Fibroblast of lung (primary cell): ENCODE results near the gene ROBO2. TPM values are rescaled to one million over a fixed set of nuclear protein-coding genes. Genes with fewer than 3 reads are reported as not detected.

Experiments used
- DNase-seq, 2 donors: peaks; one replicate each; pipeline versions ENCODE4 v3.0.0 to v3.0.0-alpha.2; 2010; ENCODE audit warnings: low read depth in 2 of 2
- H2AFZ ChIP-seq: 2 replicates; pipeline ENCODE4 v1.5.1; 2012; ENCODE audit warnings: low read length, control low read depth, inconsistent platforms
- H3K27ac ChIP-seq: 2 replicates; pipeline ENCODE4 v1.5.1; 2011; ENCODE audit warnings: low read length, control low read depth; ENCODE audit not compliant: insufficient read depth
- H3K27me3 ChIP-seq: 2 replicates; pipeline ENCODE4 v1.5.1; 2011; ENCODE audit warnings: mild to moderate bottlenecking, low read length; ENCODE audit not compliant: control insufficient read depth, insufficient read depth
- H3K36me3 ChIP-seq: 2 replicates; pipeline ENCODE4 v1.5.1; 2011; ENCODE audit warnings: low read length; ENCODE audit not compliant: control insufficient read depth, insufficient read depth
- H3K4me1 ChIP-seq: 2 replicates; pipeline ENCODE4 v1.5.1; 2011; ENCODE audit warnings: low read length; ENCODE audit not compliant: control insufficient read depth, insufficient read depth; ENCODE audit errors: extremely low read depth
- H3K4me2 ChIP-seq: 2 replicates; pipeline ENCODE4 v1.5.1; 2011; ENCODE audit warnings: low read length, control low read depth; ENCODE audit not compliant: insufficient read depth; ENCODE audit errors: extremely low read depth
- H3K4me3 ChIP-seq, 4 experiments: fragments of 200-600 bp in 1 of 4; sonication (generic) in 1 of 4; replicated peaks in 1 of 4; 2 replicates each; pipeline ENCODE4 v1.5.1; 2011 to 2016; ENCODE audit warnings: low read length in 4 of 4, low read depth in 3 of 4, mild to moderate bottlenecking in 3 of 4, control low read depth in 2 of 4, inconsistent platforms in 1 of 4, mixed read lengths in 1 of 4; ENCODE audit not compliant: insufficient read depth in 1 of 4; ENCODE audit errors: control extremely low read depth in 1 of 4
- H3K79me2 ChIP-seq: 2 replicates; pipeline ENCODE4 v1.5.1; 2012; ENCODE audit warnings: mild to moderate bottlenecking, low read length, inconsistent platforms; ENCODE audit not compliant: control insufficient read depth, insufficient read depth
- H3K9ac ChIP-seq: 2 replicates; pipeline ENCODE4 v1.5.1; 2011; ENCODE audit warnings: mild to moderate bottlenecking, low read length, control low read depth; ENCODE audit not compliant: insufficient read depth
- H3K9me3 ChIP-seq: 2 replicates; pipeline ENCODE4 v1.5.1; 2012; ENCODE audit warnings: low read depth, low read length; ENCODE audit not compliant: control insufficient read depth, insufficient read depth
- H4K20me1 ChIP-seq: 2 replicates; pipeline ENCODE4 v1.5.1; 2011; ENCODE audit warnings: low read length; ENCODE audit not compliant: control insufficient read depth, insufficient read depth; ENCODE audit errors: extremely low read depth
- EZH2 ChIP-seq: IDR thresholded peaks from 2 replicates; pipeline ENCODE4 v1.5.1; 2012; ENCODE audit warnings: low read length, control low read depth, mild to moderate bottlenecking; ENCODE audit errors: missing control alignments
- polyA plus RNA-seq, 2 donors: library from polyadenylated mRNA; depleted of rRNA in 1 of 2; stranded (reverse) in 1 of 2; unstranded in 1 of 2; fragments of >200 nt; gene quantifications; 2 replicates each; pipeline ENCODE4 v1.2.1, GENCODE V29; 2011 to 2012; ENCODE audit warnings: missing spikeins in 1 of 2
- total RNA-seq: library from RNA; depleted of rRNA; stranded (reverse); fragments of >200 nt; gene quantifications from 2 replicates; pipeline ENCODE4 v1.2.1, GENCODE V29; 2014
- TF ChIP-seq, protein P1 (sequence below), 2 donors: IDR thresholded peaks in 1 of 2; conservative IDR thresholded peaks in 1 of 2; 1 replicate in 1 of 2; 2 replicates in 1 of 2; pipeline ENCODE4 v1.5.1; 2011 to 2012; ENCODE audit warnings: low read length in 2 of 2, control low read depth in 1 of 2, inconsistent platforms in 1 of 2, low read depth in 1 of 2, mild to moderate bottlenecking in 1 of 2

The ROBO2 gene
- total and polyA plus RNA-seq, 2 donors (not counting 1 experiment from before 2014, with no cell fraction given), result 0.83 to 1.5 TPM

DNA sequence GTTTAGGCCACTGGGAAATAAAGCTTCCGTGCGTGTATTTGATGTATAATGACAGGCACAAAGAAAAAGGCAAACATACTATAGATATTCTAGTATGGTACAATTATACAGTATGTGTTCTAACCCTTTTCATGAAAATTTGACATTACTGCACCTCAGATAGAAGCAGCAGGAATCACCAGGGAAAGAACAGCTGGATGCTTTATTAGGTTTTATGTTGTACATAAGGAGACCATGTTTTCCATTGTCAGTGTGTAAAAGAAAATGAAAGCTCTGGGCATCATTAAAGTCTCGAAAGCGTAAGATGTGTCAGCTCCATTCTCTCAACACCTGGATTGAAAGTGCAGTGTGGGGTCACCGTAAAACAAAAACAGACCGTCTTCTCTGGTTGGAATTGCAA lies 302.1 kb downstream of the ROBO2 start:
- no peak for TF ChIP-seq EZH2
- TF ChIP-seq, protein P1, sequence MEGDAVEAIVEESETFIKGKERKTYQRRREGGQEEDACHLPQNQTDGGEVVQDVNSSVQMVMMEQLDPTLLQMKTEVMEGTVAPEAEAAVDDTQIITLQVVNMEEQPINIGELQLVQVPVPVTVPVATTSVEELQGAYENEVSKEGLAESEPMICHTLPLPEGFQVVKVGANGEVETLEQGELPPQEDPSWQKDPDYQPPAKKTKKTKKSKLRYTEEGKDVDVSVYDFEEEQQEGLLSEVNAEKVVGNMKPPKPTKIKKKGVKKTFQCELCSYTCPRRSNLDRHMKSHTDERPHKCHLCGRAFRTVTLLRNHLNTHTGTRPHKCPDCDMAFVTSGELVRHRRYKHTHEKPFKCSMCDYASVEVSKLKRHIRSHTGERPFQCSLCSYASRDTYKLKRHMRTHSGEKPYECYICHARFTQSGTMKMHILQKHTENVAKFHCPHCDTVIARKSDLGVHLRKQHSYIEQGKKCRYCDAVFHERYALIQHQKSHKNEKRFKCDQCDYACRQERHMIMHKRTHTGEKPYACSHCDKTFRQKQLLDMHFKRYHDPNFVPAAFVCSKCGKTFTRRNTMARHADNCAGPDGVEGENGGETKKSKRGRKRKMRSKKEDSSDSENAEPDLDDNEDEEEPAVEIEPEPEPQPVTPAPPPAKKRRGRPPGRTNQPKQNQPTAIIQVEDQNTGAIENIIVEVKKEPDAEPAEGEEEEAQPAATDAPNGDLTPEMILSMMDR (conservative IDR thresholded peaks at IDR 0.05 in 1 of 2, IDR thresholded peaks at IDR 0.05 in 1 of 2; ENCODE audit: low read depth in 1 of 2, low read length in 2 of 2), result no peak
- H3K36me3 ChIP-seq, result no peaks in the 10 kb centered on the region
- no peak overlapping the region for H3K9ac ChIP-seq
- no peaks in the 10 kb centered on the region for H3K9me3 ChIP-seq
- H3K27ac ChIP-seq, result no peak overlapping the region
- no peaks in the 10 kb centered on the region for H3K27me3 ChIP-seq
- H3K4me1 ChIP-seq, result no peaks in the 10 kb centered on the region
- H3K4me3 ChIP-seq, result no peak overlapping the region
- no peaks in the 10 kb centered on the region for H4K20me1 ChIP-seq
- no peak overlapping the region for H3K4me2 ChIP-seq
- no peaks in the 10 kb centered on the region for H3K79me2 ChIP-seq
- no peak for DNase-seq
- no peak overlapping the region for H2AFZ ChIP-seq

DNA sequence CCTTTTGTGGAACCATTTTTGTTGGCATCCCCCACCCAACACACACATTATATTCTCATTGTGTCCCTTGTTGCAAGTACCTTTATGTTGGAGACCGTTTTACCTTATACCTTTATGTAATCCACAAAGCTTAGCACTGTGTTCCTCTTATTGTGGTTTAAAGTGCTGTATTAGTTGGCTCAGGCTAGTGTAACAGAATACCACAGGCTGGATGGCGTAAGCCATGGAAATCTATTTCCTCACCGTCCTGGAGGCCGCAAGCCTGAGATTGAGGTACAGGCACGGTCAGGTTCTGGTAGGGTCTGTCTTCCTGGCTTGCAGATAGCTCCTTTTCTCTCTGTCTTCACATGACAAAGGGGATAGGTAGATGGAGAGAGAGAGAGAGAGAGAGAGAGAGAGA lies 302.8 kb downstream of the ROBO2 start:
- Histone ChIP-seq H3K79me2 (no peaks in the 10 kb centered on the region), H3K4me1 (no peaks in the 10 kb centered on the region), H3K9me3 (no peaks in the 10 kb centered on the region), H2AFZ (no peak overlapping the region), H3K4me3 (no peak overlapping the region), H3K36me3 (no peaks in the 10 kb centered on the region), H4K20me1 (no peaks in the 10 kb centered on the region), H3K27me3 (no peaks in the 10 kb centered on the region), H3K9ac (no peak overlapping the region), H3K27ac (no peak overlapping the region), H3K4me2 (no peak overlapping the region)
- TF ChIP-seq, protein P1 (conservative IDR thresholded peaks at IDR 0.05 in 1 of 2, IDR thresholded peaks at IDR 0.05 in 1 of 2; ENCODE audit: low read depth in 1 of 2, low read length in 2 of 2), result no peak
- no peak for TF ChIP-seq EZH2
- no peak for DNase-seq

DNA sequence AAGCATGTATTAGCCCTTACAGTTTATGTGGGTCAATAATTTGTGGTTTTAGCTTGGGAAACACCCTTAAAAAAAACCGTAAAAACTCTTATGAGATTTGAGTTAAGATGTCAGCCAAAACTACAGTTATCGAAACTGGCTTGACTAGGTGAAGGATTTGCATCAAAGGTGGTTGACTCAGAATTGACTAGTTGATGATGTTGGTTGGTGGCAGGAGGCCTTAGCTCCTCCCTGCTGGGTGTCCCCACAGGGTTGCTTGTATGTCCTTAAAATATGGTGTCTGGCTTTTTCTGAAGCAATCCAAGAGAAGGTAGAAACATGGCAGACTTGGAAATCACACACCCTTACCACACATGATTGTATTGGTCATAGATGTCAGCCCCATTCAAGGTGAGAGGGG lies 305.1 kb downstream of the ROBO2 start:
- no peak overlapping the region for H2AFZ ChIP-seq
- H3K79me2 ChIP-seq, result no peaks in the 10 kb centered on the region
- H4K20me1 ChIP-seq, result no peaks in the 10 kb centered on the region
- H3K9me3 ChIP-seq, result no peaks in the 10 kb centered on the region
- no peak overlapping the region for H3K4me2 ChIP-seq
- H3K27ac ChIP-seq, result no peak overlapping the region
- TF ChIP-seq, protein P1 (conservative IDR thresholded peaks at IDR 0.05 in 1 of 2, IDR thresholded peaks at IDR 0.05 in 1 of 2; ENCODE audit: low read depth in 1 of 2, low read length in 2 of 2), result no peak
- TF ChIP-seq EZH2, result no peak
- H3K36me3 ChIP-seq, result no peaks in the 10 kb centered on the region
- no peaks in the 10 kb centered on the region for H3K27me3 ChIP-seq
- no peaks in the 10 kb centered on the region for H3K4me1 ChIP-seq
- DNase-seq, result no peak
- H3K9ac ChIP-seq, result no peak overlapping the region
- H3K4me3 ChIP-seq, result no peak overlapping the region
